Mesendoderm (in vitro differentiated cells): ENCODE results near the gene PALD1.

Experiments used
- DNase-seq: peaks from one replicate; pipeline ENCODE4 v3.0.0; 2013
- H2AK5ac ChIP-seq: 2 replicates; pipeline ENCODE4 v1.6.1; 2013; ENCODE audit warnings: low read length, inconsistent platforms
- H2BK120ac ChIP-seq: 2 replicates; pipeline ENCODE4 v1.6.1; 2013; ENCODE audit warnings: low read depth, mild to moderate bottlenecking, low read length, moderate library complexity, mixed read lengths
- H2BK15ac ChIP-seq: replicated peaks from 2 replicates; pipeline ENCODE4 v1.6.1; 2013; ENCODE audit warnings: low read depth, mild to moderate bottlenecking, moderate library complexity
- H2BK5ac ChIP-seq: 2 replicates; pipeline ENCODE4 v1.6.1; 2013; ENCODE audit warnings: low read length, inconsistent platforms
- H3K18ac ChIP-seq: 2 replicates; pipeline ENCODE4 v1.6.1; 2013; ENCODE audit warnings: mild to moderate bottlenecking, low read length, mixed read lengths
- H3K23ac ChIP-seq: one replicate; pipeline ENCODE4 v1.6.1; 2013; ENCODE audit warnings: low read length
- H3K27ac ChIP-seq: 2 replicates; pipeline ENCODE4 v1.5.1; 2013; ENCODE audit warnings: low read depth, mild to moderate bottlenecking, inconsistent platforms, low read length, moderate library complexity
- H3K27me3 ChIP-seq: 2 replicates; pipeline ENCODE4 v1.6.1; 2013; ENCODE audit warnings: low read length, control low read depth, mild to moderate bottlenecking, inconsistent platforms; ENCODE audit not compliant: insufficient read depth, poor library complexity
- H3K36me3 ChIP-seq: 2 replicates; pipeline ENCODE4 v1.6.1; 2013; ENCODE audit warnings: low read length, inconsistent platforms; ENCODE audit not compliant: control insufficient read depth, insufficient read depth
- H3K4ac ChIP-seq: one replicate; pipeline ENCODE4 v1.6.1; 2013; ENCODE audit warnings: low read depth, mild to moderate bottlenecking, low read length, moderate library complexity
- H3K4me1 ChIP-seq: 2 replicates; pipeline ENCODE4 v1.6.1; 2013; ENCODE audit warnings: low read depth, low read length, inconsistent platforms; ENCODE audit not compliant: control insufficient read depth
- H3K4me2 ChIP-seq: 2 replicates; pipeline ENCODE4 v1.6.1; 2013; ENCODE audit warnings: low read length
- H3K4me3 ChIP-seq: 2 replicates; pipeline ENCODE4 v1.5.1; 2013; ENCODE audit warnings: mild to moderate bottlenecking, low read length
- H3K56ac ChIP-seq: one replicate; pipeline ENCODE4 v1.6.1; 2013; ENCODE audit warnings: low read length
- H3K79me1 ChIP-seq: 2 replicates; pipeline ENCODE4 v1.6.1; 2013; ENCODE audit warnings: low read length, inconsistent platforms
- H3K79me2 ChIP-seq: 2 replicates; pipeline ENCODE4 v1.6.1; 2013; ENCODE audit warnings: mild to moderate bottlenecking, low read length; ENCODE audit not compliant: control insufficient read depth, insufficient read depth
- H3K9ac ChIP-seq: 2 replicates; pipeline ENCODE4 v1.6.1; 2013; ENCODE audit warnings: low read length, inconsistent platforms
- H4K5ac ChIP-seq: one replicate; pipeline ENCODE4 v1.6.1; 2013; ENCODE audit warnings: low read length
- H4K8ac ChIP-seq: one replicate; pipeline ENCODE4 v1.6.1; 2013; ENCODE audit warnings: low read depth, mild to moderate bottlenecking, control low read depth, low read length, moderate library complexity
- WGBS: extraction: QIAGEN DNeasy Blood & Tissue Kit; methylation state at CpG from one replicate; pipeline ENCODE4 v1.1.7; 2013; ENCODE audit warnings: low lambda C conversion rate, missing lambda C conversion rate; ENCODE audit not compliant: insufficient coverage; ENCODE audit errors: extremely low coverage; 5-methylcytosine and 5-hydroxymethylcytosine counted together

Gene PALD1

GRCh38 chr10:70540789-70541360, 62.3 kb downstream of the PALD1 start:
- Histone ChIP-seq H4K8ac (no peak overlapping the region), H3K23ac (no peak overlapping the region), H2BK120ac (no peak overlapping the region), H3K4me2 (no peak overlapping the region), H2BK15ac (no peak overlapping the region), H3K4me3 (no peak overlapping the region), H2AK5ac (no peak overlapping the region), H3K79me1 (no peaks in the 10 kb centered on the region), H3K56ac (no peak overlapping the region), H3K9ac (no peak overlapping the region), H3K36me3 (no peaks in the 10 kb centered on the region), H3K4ac (no peak overlapping the region), H2BK5ac (no peak overlapping the region), H3K79me2 (no peaks in the 10 kb centered on the region), H3K4me1 (peaks cover 6% of the 10 kb centered on the region), H3K27ac (no peak overlapping the region), H4K5ac (no peak overlapping the region), H3K27me3 (no peaks in the 10 kb centered on the region), H3K18ac (no peak overlapping the region)
- no CpG with 5 or more reads among the region's 15 CpGs for WGBS
- DNase-seq, result no peak

- no peak overlapping the region for H4K8ac ChIP-seq
- no peak overlapping the region for H2AK5ac ChIP-seq
- WGBS, result no CpG with 5 or more reads among the region's 14 CpGs
- no peaks in the 10 kb centered on the region for H3K36me3 ChIP-seq
- no peak overlapping the region for H3K56ac ChIP-seq
- no peaks in the 10 kb centered on the region for H3K79me2 ChIP-seq
- no peak overlapping the region for H2BK15ac ChIP-seq
- H3K23ac ChIP-seq, result no peak overlapping the region
- H3K27ac ChIP-seq, result no peak overlapping the region
- H4K5ac ChIP-seq, result no peak overlapping the region
- H3K4me2 ChIP-seq, result no peak overlapping the region
- H3K4me3 ChIP-seq, result no peak overlapping the region
- H3K4me1 ChIP-seq, result no peaks in the 10 kb centered on the region
- no peak overlapping the region for H3K9ac ChIP-seq
- H3K18ac ChIP-seq, result no peak overlapping the region
- H3K27me3 ChIP-seq, result no peaks in the 10 kb centered on the region
- no peaks in the 10 kb centered on the region for H3K79me1 ChIP-seq
- no peak overlapping the region for H2BK5ac ChIP-seq
- no peak overlapping the region for H2BK120ac ChIP-seq
- no peak overlapping the region for H3K4ac ChIP-seq
- DNase-seq, result no peak
These were observed 63.4 kb downstream of the PALD1 start for GRCh38 chr10:70541736-70542564.

- H3K18ac ChIP-seq, result no peak overlapping the region
- H3K4me1 ChIP-seq, result no peaks in the 10 kb centered on the region
- H3K4me3 ChIP-seq, result no peak overlapping the region
- H3K4me2 ChIP-seq, result no peak overlapping the region
- no peaks in the 10 kb centered on the region for H3K27me3 ChIP-seq
- no peak overlapping the region for H3K56ac ChIP-seq
- no peak overlapping the region for H2BK15ac ChIP-seq
- no peaks in the 10 kb centered on the region for H3K79me2 ChIP-seq
- H3K9ac ChIP-seq, result no peak overlapping the region
- H2AK5ac ChIP-seq, result no peak overlapping the region
- H3K36me3 ChIP-seq, result no peaks in the 10 kb centered on the region
- no peak overlapping the region for H4K8ac ChIP-seq
- no peak overlapping the region for H2BK120ac ChIP-seq
- no CpG with 5 or more reads among the region's 3 CpGs for WGBS
- no peak overlapping the region for H3K23ac ChIP-seq
- DNase-seq, result no peak
- no peak overlapping the region for H4K5ac ChIP-seq
- H3K4ac ChIP-seq, result no peak overlapping the region
- no peak overlapping the region for H3K27ac ChIP-seq
- no peak overlapping the region for H2BK5ac ChIP-seq
- no peaks in the 10 kb centered on the region for H3K79me1 ChIP-seq
These were observed 64.0 kb downstream of the PALD1 start for GRCh38 chr10:70542565-70542938.

GRCh38 chr10:70543911-70544310, 65.3 kb downstream of the PALD1 start:
- no peak overlapping the region for H2BK15ac ChIP-seq
- H3K4me1 ChIP-seq, result no peaks in the 10 kb centered on the region
- H3K4ac ChIP-seq, result no peak overlapping the region
- H3K4me2 ChIP-seq, result no peak overlapping the region
- no peak overlapping the region for H3K27ac ChIP-seq
- H3K79me2 ChIP-seq, result no peaks in the 10 kb centered on the region
- no peaks in the 10 kb centered on the region for H3K27me3 ChIP-seq
- H3K9ac ChIP-seq, result no peak overlapping the region
- H3K4me3 ChIP-seq, result no peak overlapping the region
- no peak overlapping the region for H2BK120ac ChIP-seq
- no peak overlapping the region for H2AK5ac ChIP-seq
- H3K56ac ChIP-seq, result no peak overlapping the region
- H3K36me3 ChIP-seq, result no peaks in the 10 kb centered on the region
- H3K79me1 ChIP-seq, result no peaks in the 10 kb centered on the region
- no peak overlapping the region for H3K23ac ChIP-seq
- no peak overlapping the region for H2BK5ac ChIP-seq
- H4K8ac ChIP-seq, result no peak overlapping the region
- H4K5ac ChIP-seq, result no peak overlapping the region
- no peak overlapping the region for H3K18ac ChIP-seq
- no peak for DNase-seq
- no CpG with 5 or more reads among the region's 1 CpG for WGBS

GRCh38 chr10:70544431-70545340, 66.1 kb downstream of the PALD1 start:
- Histone ChIP-seq H3K36me3 (no peaks in the 10 kb centered on the region), H3K4me2 (no peak overlapping the region), H3K23ac (no peak overlapping the region), H3K18ac (no peak overlapping the region), H3K4me3 (no peak overlapping the region), H2BK5ac (no peak overlapping the region), H4K5ac (no peak overlapping the region), H3K27me3 (no peaks in the 10 kb centered on the region), H2BK120ac (no peak overlapping the region), H3K79me2 (no peaks in the 10 kb centered on the region), H2BK15ac (no peak overlapping the region), H3K9ac (no peak overlapping the region), H3K4me1 (no peaks in the 10 kb centered on the region), H4K8ac (no peak overlapping the region), H2AK5ac (no peak overlapping the region), H3K4ac (no peak overlapping the region), H3K27ac (no peak overlapping the region), H3K56ac (no peak overlapping the region), H3K79me1 (no peaks in the 10 kb centered on the region)
- DNase-seq, result no peak
- whole genome bisulfite sequencing, result no CpG with 5 or more reads among the region's 12 CpGs
